ENCODE results near the gene CFAP90. TPM values are rescaled to one million over a fixed set of nuclear protein-coding genes. Genes with fewer than 3 reads are reported as not detected.

Gene CFAP90
- polyA plus RNA-seq, 2 of the 4 experiments (the other 2 are of a cell fraction) = 0.17 to 0.25 TPM

DNA sequence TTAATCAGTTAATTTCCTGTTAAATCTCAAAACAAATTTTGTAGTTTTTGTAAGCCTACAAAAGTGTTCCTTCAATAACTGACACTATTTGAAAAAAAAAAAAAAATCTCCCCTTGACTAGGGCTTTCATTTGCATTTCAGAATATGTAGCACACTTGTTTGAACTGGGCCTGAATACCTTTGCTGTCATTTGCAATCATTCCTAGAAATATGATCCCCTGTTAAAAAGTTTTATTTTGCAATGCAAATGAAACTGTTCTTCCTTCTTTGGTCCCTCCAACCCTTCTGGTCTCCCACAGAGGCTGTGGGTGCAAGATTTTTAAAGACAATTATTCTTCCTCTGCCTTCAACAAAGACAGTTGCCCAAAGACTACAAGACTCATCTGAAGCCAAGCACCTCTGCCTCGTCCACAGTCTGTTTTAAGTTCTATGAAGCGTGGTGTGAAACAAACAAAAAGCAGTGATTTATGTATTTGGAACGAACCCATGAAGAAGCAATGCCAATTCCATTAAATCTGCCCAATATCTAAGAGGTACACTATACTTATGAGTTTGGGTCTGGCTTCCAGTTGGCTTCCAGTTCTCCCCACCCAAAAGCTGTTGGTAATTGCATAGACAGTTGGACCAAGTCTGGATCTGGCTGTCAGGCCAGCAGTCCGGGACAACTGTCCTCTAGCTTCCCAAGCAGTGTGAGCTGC is 66.1 kb downstream of the CFAP90 start:
- Histone ChIP-seq H3K4me1 (no peaks in the 10 kb centered on the region), H3K9me3 (no peaks in the 10 kb centered on the region), H3K4me2 (no peak overlapping the region), H3K27ac (no peak overlapping the region), H3K4me3 (no peak overlapping the region)
- FAIRE-seq = no peak
- DNase-seq (ENCODE audit: low read depth in 1 of 2, low spot score in 1 of 2) = no peak
- no peak for ATAC-seq
- POLR2A ChIA-PET = no interaction called here
- CTCF ChIA-PET = no interaction called here
- TF ChIP-seq EHF (CRISPR knock-in tag; IDR thresholded peaks at IDR 0.05) = no peak
- TF ChIP-seq SREBF2 (IDR thresholded peaks at IDR 0.05) = no peak
- no peak for TF ChIP-seq FOSL2 (IDR thresholded peaks at IDR 0.05)
- no peak for TF ChIP-seq FOSL2 (CRISPR knock-in tag; IDR thresholded peaks at IDR 0.05)
- no peak for TF ChIP-seq FOSB (CRISPR knock-in tag; IDR thresholded peaks at IDR 0.05)
- TF ChIP-seq NFE2L2 (conservative IDR thresholded peaks at IDR 0.05; ENCODE audit: low read length) = no peak
- no peak for TF ChIP-seq CEBPB (IDR thresholded peaks at IDR 0.05)
- TF ChIP-seq ESRRA (IDR thresholded peaks at IDR 0.05; ENCODE audit: borderline replicate concordance, low read length) = no peak
- TF ChIP-seq, protein P1, sequence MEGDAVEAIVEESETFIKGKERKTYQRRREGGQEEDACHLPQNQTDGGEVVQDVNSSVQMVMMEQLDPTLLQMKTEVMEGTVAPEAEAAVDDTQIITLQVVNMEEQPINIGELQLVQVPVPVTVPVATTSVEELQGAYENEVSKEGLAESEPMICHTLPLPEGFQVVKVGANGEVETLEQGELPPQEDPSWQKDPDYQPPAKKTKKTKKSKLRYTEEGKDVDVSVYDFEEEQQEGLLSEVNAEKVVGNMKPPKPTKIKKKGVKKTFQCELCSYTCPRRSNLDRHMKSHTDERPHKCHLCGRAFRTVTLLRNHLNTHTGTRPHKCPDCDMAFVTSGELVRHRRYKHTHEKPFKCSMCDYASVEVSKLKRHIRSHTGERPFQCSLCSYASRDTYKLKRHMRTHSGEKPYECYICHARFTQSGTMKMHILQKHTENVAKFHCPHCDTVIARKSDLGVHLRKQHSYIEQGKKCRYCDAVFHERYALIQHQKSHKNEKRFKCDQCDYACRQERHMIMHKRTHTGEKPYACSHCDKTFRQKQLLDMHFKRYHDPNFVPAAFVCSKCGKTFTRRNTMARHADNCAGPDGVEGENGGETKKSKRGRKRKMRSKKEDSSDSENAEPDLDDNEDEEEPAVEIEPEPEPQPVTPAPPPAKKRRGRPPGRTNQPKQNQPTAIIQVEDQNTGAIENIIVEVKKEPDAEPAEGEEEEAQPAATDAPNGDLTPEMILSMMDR (IDR thresholded peaks at IDR 0.05) = no peak
- 7% methylated on average over 4 of the region's 4 CpGs for WGBS (ENCODE audit: missing lambda C conversion rate)

DNA sequence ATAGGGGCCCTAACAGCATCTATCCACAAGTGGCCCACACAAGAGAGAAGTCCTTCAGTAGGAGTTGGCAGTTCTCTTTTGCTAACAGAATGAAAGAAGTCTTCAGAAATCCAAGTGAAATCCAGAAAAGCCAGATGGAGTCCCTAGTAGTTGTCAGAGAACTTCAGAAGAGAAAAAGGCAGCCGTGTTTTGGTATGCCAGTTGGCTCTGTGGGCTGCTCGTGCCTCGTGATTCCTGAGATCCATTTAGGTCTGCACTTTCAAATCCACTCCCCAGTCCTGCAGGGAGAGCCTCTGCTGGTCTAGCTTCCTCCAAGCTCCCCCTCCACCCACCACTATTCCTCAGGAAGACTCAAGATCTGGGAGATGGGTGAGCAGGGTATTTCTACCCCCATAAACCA is 69.0 kb downstream of the CFAP90 start:
- FAIRE-seq (no peak), ATAC-seq (no peak), DNase-seq (ENCODE audit: low read depth in 1 of 2, low spot score in 1 of 2) (no peak)
- POLR2A ChIA-PET = no interaction called here
- Histone ChIP-seq H3K4me3 (no peak overlapping the region), H3K27ac (no peak overlapping the region), H3K9me3 (no peaks in the 10 kb centered on the region), H3K4me1 (no peaks in the 10 kb centered on the region), H3K4me2 (no peak overlapping the region)
- WGBS (ENCODE audit: missing lambda C conversion rate) = 0% methylated on average over 2 of the region's 3 CpGs
- TF ChIP-seq KDM5A (IDR thresholded peaks at IDR 0.05) = no peak
- no peak for TF ChIP-seq CBX2 (IDR thresholded peaks at IDR 0.05; ENCODE audit: borderline replicate concordance, low read depth)
- no peak for TF ChIP-seq PHF8 (IDR thresholded peaks at IDR 0.05; ENCODE audit: borderline replicate concordance, low read depth)
- TF ChIP-seq CEBPB (IDR thresholded peaks at IDR 0.05) = no peak
- no peak for TF ChIP-seq BHLHE40 (IDR thresholded peaks at IDR 0.05; ENCODE audit: low read depth, low read length)
- TF ChIP-seq SREBF2 (IDR thresholded peaks at IDR 0.05) = no peak
- no peak for TF ChIP-seq POLR2AphosphoS2 (conservative IDR thresholded peaks at IDR 0.05; ENCODE audit: low read length)
- TF ChIP-seq HOXB13 (CRISPR knock-in tag; IDR thresholded peaks at IDR 0.05; ENCODE audit: low read depth) = no peak
- TF ChIP-seq, protein P2, sequence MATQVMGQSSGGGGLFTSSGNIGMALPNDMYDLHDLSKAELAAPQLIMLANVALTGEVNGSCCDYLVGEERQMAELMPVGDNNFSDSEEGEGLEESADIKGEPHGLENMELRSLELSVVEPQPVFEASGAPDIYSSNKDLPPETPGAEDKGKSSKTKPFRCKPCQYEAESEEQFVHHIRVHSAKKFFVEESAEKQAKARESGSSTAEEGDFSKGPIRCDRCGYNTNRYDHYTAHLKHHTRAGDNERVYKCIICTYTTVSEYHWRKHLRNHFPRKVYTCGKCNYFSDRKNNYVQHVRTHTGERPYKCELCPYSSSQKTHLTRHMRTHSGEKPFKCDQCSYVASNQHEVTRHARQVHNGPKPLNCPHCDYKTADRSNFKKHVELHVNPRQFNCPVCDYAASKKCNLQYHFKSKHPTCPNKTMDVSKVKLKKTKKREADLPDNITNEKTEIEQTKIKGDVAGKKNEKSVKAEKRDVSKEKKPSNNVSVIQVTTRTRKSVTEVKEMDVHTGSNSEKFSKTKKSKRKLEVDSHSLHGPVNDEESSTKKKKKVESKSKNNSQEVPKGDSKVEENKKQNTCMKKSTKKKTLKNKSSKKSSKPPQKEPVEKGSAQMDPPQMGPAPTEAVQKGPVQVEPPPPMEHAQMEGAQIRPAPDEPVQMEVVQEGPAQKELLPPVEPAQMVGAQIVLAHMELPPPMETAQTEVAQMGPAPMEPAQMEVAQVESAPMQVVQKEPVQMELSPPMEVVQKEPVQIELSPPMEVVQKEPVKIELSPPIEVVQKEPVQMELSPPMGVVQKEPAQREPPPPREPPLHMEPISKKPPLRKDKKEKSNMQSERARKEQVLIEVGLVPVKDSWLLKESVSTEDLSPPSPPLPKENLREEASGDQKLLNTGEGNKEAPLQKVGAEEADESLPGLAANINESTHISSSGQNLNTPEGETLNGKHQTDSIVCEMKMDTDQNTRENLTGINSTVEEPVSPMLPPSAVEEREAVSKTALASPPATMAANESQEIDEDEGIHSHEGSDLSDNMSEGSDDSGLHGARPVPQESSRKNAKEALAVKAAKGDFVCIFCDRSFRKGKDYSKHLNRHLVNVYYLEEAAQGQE (IDR thresholded peaks at IDR 0.05) = no peak
- no peak for TF ChIP-seq ZSCAN20 (CRISPR knock-in tag; IDR thresholded peaks at IDR 0.05)
- no peak for TF ChIP-seq RNF2 (IDR thresholded peaks at IDR 0.05; ENCODE audit: borderline replicate concordance, low read depth)
- TF ChIP-seq RFX5 (IDR thresholded peaks at IDR 0.05) = no peak
- no peak for TF ChIP-seq MYC (IDR thresholded peaks at IDR 0.05; ENCODE audit: borderline replicate concordance, low read length)
- CTCF ChIA-PET = interaction anchor here (1.6 kb wide), 1 partner anchor 34 kb away, joined by 5 read pairs; no protein-coding TSS in a partner anchor

Other genes starting within 250 kb of the CFAP90 start
- gene FASTKD3, start 17.9 kb upstream of the CFAP90 start, polyA plus RNA-seq (2011; rRNA removed) = 17.2 and 24.8 TPM in 2 replicates
- 19.5 to 20.4 TPM (median 19.5 TPM) in 3 replicates for gene FASTKD3, start 17.9 kb upstream of the CFAP90 start, polyA plus RNA-seq (2017; fragmentation: RNase III; extraction: RNeasy Plus Mini Kit Qiagen cat#74134 plus additional on column Dnase treatment)
- gene MTRR, start 18.0 kb upstream of the CFAP90 start, polyA plus RNA-seq (2011; rRNA removed) = 86.3 and 110 TPM in 2 replicates
- 40.0 to 47.5 TPM (median 44.1 TPM) in 3 replicates for gene MTRR, start 18.0 kb upstream of the CFAP90 start, polyA plus RNA-seq (2017; fragmentation: RNase III; extraction: RNeasy Plus Mini Kit Qiagen cat#74134 plus additional on column Dnase treatment)